ENCODE data around the gene MIR17HG. TPM values are rescaled to one million over a fixed set of nuclear protein-coding genes. Genes with fewer than 3 reads are reported as not detected.

MIR17HG gene
- total RNA-seq, 1 experiment from 2014 or later, result 5.5 TPM

DNA sequence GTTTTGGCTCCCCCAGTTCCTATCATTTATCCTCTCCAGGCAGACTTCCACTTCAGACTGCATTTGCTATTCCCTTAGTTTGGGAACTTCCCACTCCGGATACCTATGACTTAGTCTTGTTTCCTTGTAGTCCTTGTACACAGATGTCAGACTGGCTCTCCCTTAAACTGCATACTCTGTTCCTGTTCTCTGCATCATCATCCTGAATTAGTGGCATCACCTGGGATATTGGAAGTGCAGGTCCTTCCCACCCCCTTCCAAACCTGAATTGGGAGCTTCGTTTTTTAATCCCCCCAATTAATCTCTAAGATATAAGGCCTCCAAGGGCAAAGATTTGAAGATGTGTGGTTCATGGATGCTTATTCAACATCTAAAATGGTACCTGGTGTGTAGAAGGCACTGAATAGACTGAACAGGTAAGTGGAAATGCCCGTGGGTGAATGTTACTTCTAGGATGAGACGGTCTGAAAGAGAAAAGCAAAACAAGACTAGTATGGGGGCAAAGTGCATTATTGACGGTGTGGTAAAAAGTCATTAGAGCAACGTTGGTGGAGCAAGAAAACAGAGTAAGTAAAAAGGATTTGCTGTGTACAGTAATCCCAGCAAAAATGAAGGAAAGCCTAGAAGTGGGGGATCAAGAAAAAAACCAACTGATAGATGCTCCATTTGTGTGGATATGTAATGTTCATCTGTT, 9.6 kb downstream of the MIR17HG start:
- H3K9me2 ChIP-seq (replicated peaks; ENCODE audit: low read length), result no peaks in the 10 kb centered on the region
- no peak overlapping the region for H3K4me3 ChIP-seq (ENCODE audit: low read length)
- BruUV-seq (replicated peaks), result no TSS peak
- ChIA-PET POLR2A (ENCODE audit: unreplicated experiment) (no interaction called here), CTCF (no interaction called here)
- ATAC-seq (no peak), DNase-seq (no peak)
- TF ChIP-seq CTCF (conservative IDR thresholded peaks at IDR 0.05; ENCODE audit: low read depth, low read length) (no peak), EZH2 (IDR thresholded peaks at IDR 0.05; ENCODE audit: low read length, unreplicated experiment) (no peak), EZH2phosphoT487 (IDR thresholded peaks at IDR 0.05; ENCODE audit: borderline replicate concordance, low read length) (no peak)
- H3K9ac ChIP-seq (ENCODE audit: low read length), result no peak overlapping the region
- H3K27ac ChIP-seq (ENCODE audit: low read length), result no peak overlapping the region
- peaks cover 52% of the 10 kb centered on the region for H4K20me1 ChIP-seq (ENCODE audit: low read length)
- H2AFZ ChIP-seq (ENCODE audit: low read length), result no peak overlapping the region
- H3K27me3 ChIP-seq (ENCODE audit: low read length), result no peaks in the 10 kb centered on the region
- peaks cover 51% of the 10 kb centered on the region for H3K36me3 ChIP-seq (ENCODE audit: low read depth, low read length)
- H3F3A ChIP-seq (ENCODE audit: low read length, unreplicated experiment), result peaks cover 8% of the 10 kb centered on the region
- H3K79me2 ChIP-seq (ENCODE audit: low read length), result peaks cover 12% of the 10 kb centered on the region
- H3K4me1 ChIP-seq (ENCODE audit: insufficient read depth, low read length), result no peaks in the 10 kb centered on the region
- intact Hi-C loops (cut with micrococcal nuclease), result no loop called here
- H3K4me2 ChIP-seq (ENCODE audit: low read length), result no peak overlapping the region
- no peaks in the 10 kb centered on the region for H3K9me3 ChIP-seq (ENCODE audit: low read length)

DNA sequence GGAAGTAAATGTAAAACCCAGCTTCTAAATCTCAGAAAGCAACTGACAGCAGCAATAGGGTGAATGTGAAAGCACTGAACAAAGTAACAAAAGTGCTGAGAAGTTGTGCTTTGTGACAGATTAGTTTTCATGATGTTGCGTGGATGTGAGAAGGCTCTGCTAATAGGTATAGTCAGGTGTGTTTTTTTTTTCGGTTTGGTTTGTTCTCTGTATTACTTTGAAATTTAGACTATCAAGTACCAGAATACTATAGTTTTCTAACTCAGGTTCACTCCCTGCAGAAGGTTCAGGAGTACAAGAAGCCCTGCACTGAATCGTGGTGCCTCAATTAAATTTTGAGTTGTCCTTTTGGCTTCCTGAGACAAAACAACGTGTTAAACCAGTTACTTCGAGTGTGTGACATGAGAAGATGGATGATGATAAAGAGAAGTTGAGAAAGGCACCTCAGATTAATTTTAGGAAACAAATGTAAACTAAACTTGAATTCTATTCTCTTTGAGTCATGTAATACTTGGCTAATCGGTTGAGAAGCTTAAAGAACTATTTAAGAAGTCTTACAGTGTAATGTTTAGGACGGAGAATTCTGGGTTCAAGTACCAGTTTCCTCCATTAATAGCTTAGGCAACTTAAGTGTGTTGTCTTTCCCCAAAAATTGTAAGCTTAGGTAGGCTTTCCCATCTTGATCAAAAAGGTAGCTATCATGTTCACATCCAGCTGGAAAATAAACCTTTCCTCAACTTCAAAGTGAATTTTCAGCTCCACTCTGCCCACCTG, 10.3 kb downstream of the MIR17HG start:
- H3K9me3 ChIP-seq (ENCODE audit: low read length), result no peaks in the 10 kb centered on the region
- peaks cover 45% of the 10 kb centered on the region for H4K20me1 ChIP-seq (ENCODE audit: low read length)
- TF ChIP-seq EZH2 (IDR thresholded peaks at IDR 0.05; ENCODE audit: low read length, unreplicated experiment) (no peak), EZH2phosphoT487 (IDR thresholded peaks at IDR 0.05; ENCODE audit: borderline replicate concordance, low read length) (no peak), CTCF (conservative IDR thresholded peaks at IDR 0.05; ENCODE audit: low read depth, low read length) (no peak)
- intact Hi-C loops (cut with micrococcal nuclease), result no loop called here
- peaks cover 8% of the 10 kb centered on the region for H3F3A ChIP-seq (ENCODE audit: low read length, unreplicated experiment)
- H3K27ac ChIP-seq (ENCODE audit: low read length), result no peak overlapping the region
- POLR2A ChIA-PET (ENCODE audit: unreplicated experiment), result no interaction called here
- H3K36me3 ChIP-seq (ENCODE audit: low read depth, low read length), result peaks cover 45% of the 10 kb centered on the region
- no peak overlapping the region for H3K9ac ChIP-seq (ENCODE audit: low read length)
- H2AFZ ChIP-seq (ENCODE audit: low read length), result no peak overlapping the region
- H3K4me1 ChIP-seq (ENCODE audit: insufficient read depth, low read length), result no peaks in the 10 kb centered on the region
- no peak overlapping the region for H3K4me2 ChIP-seq (ENCODE audit: low read length)
- no peak for DNase-seq
- 0 out of 2 replicates have a peak, but pooled peaks cover 6% of the 10 kb centered on the region for H3K79me2 ChIP-seq (ENCODE audit: low read length)
- H3K4me3 ChIP-seq (ENCODE audit: low read length), result no peak overlapping the region
- no TSS peak for BruUV-seq (replicated peaks)
- H3K9me2 ChIP-seq (replicated peaks; ENCODE audit: low read length), result no peaks in the 10 kb centered on the region
- no peaks in the 10 kb centered on the region for H3K27me3 ChIP-seq (ENCODE audit: low read length)
- no peak for ATAC-seq
- CTCF ChIA-PET, result no interaction called here

DNA sequence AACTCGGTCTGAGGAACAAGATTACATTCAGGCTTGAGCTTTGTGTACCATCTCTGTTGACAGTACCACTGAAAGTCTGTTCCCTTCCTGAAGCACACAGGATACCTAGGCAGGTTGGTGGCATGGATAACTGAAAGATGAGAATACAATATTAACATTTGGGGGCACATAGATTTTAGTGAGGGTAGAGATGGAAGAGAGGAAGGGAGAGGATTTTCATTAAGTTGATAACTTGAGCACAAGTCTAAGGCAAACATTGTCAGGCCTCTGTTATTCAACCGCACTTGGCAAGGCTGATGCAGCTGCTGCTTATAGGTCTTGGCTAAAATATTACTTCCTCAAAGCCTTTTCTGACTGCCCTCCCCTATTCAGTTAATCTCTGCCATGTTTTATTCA, 10.9 kb downstream of the MIR17HG start:
- DNase-seq, result no peak
- no peaks in the 10 kb centered on the region for H3K4me1 ChIP-seq (ENCODE audit: insufficient read depth, low read length)
- no peak overlapping the region for H3K9ac ChIP-seq (ENCODE audit: low read length)
- CTCF ChIA-PET, result no interaction called here
- peaks cover 40% of the 10 kb centered on the region for H4K20me1 ChIP-seq (ENCODE audit: low read length)
- peaks cover 40% of the 10 kb centered on the region for H3K36me3 ChIP-seq (ENCODE audit: low read depth, low read length)
- no peaks in the 10 kb centered on the region for H3K27me3 ChIP-seq (ENCODE audit: low read length)
- POLR2A ChIA-PET (ENCODE audit: unreplicated experiment), result no interaction called here
- 0 out of 2 replicates have a peak, but pooled peaks cover 3% of the 10 kb centered on the region for H3K79me2 ChIP-seq (ENCODE audit: low read length)
- H3K9me3 ChIP-seq (ENCODE audit: low read length), result no peaks in the 10 kb centered on the region
- H3K4me2 ChIP-seq (ENCODE audit: low read length), result no peak overlapping the region
- H3K4me3 ChIP-seq (ENCODE audit: low read length), result no peak overlapping the region
- H3K9me2 ChIP-seq (replicated peaks; ENCODE audit: low read length), result no peaks in the 10 kb centered on the region
- TF ChIP-seq EZH2phosphoT487 (IDR thresholded peaks at IDR 0.05; ENCODE audit: borderline replicate concordance, low read length) (no peak), EZH2 (IDR thresholded peaks at IDR 0.05; ENCODE audit: low read length, unreplicated experiment) (no peak), CTCF (conservative IDR thresholded peaks at IDR 0.05; ENCODE audit: low read depth, low read length) (no peak)
- no peak for ATAC-seq
- H3K27ac ChIP-seq (ENCODE audit: low read length), result no peak overlapping the region
- BruUV-seq (replicated peaks), result no TSS peak
- intact Hi-C loops (cut with micrococcal nuclease), result no loop called here
- H3F3A ChIP-seq (ENCODE audit: low read length, unreplicated experiment), result peaks cover 8% of the 10 kb centered on the region
- H2AFZ ChIP-seq (ENCODE audit: low read length), result no peak overlapping the region
